Immature natural killer cell (primary cell): ENCODE measurements around the gene SWAP70. TPM values are rescaled to one million over a fixed set of nuclear protein-coding genes. Genes with fewer than 3 reads are reported as not detected.

Experiments used
- DNase-seq, 3 donors: peaks; one replicate each; pipeline ENCODE4 v3.0.0; 2022; ENCODE audit warnings: mixed read lengths in 1 of 3
- H3K27ac Mint-ChIP-seq, 6 donors: one replicate each; pipeline ENCODE4 v1.8.0; 2020; ENCODE audit warnings: mixed read lengths in 6 of 6, mild to moderate bottlenecking in 5 of 6, inconsistent platforms in 4 of 6, moderate library complexity in 3 of 6
- H3K27me3 Mint-ChIP-seq, 3 donors: one replicate each; pipeline ENCODE4 v1.8.0; 2020 to 2021; ENCODE audit warnings: low read depth in 3 of 3, mild to moderate bottlenecking in 3 of 3, mixed read lengths in 3 of 3, moderate library complexity in 3 of 3, inconsistent platforms in 1 of 3
- H3K36me3 Mint-ChIP-seq, 3 donors: one replicate each; pipeline ENCODE4 v1.8.0; 2020; ENCODE audit warnings: mixed read lengths in 3 of 3, inconsistent platforms in 2 of 3, mild to moderate bottlenecking in 2 of 3
- H3K4me1 Mint-ChIP-seq, 2 donors: one replicate each; pipeline ENCODE4 v1.8.0; 2020; ENCODE audit warnings: inconsistent platforms in 2 of 2, mild to moderate bottlenecking in 2 of 2, mixed read lengths in 2 of 2, moderate library complexity in 1 of 2
- H3K4me3 Mint-ChIP-seq, 5 donors: one replicate each; pipeline ENCODE4 v1.8.0; 2020; ENCODE audit warnings: mild to moderate bottlenecking in 5 of 5, mixed read lengths in 5 of 5, inconsistent platforms in 3 of 5, moderate library complexity in 3 of 5
- H3K9me3 Mint-ChIP-seq, 6 donors: one replicate each; pipeline ENCODE4 v1.8.0; 2020; ENCODE audit warnings: mild to moderate bottlenecking in 6 of 6, mixed read lengths in 6 of 6, inconsistent platforms in 4 of 6, moderate library complexity in 3 of 6
- polyA plus RNA-seq, 3 donors: library from polyadenylated mRNA; unstranded; fragments of 300-500 nt; fragmentation: Illumina TruSeq; gene quantifications; one replicate each; pipeline ENCODE4 v1.2.3, GENCODE V29; 2021

Gene SWAP70
- polyA plus RNA-seq, 3 donors from 2014 or later, result 2.4 to 12.3 (median 9.8) TPM

DNA sequence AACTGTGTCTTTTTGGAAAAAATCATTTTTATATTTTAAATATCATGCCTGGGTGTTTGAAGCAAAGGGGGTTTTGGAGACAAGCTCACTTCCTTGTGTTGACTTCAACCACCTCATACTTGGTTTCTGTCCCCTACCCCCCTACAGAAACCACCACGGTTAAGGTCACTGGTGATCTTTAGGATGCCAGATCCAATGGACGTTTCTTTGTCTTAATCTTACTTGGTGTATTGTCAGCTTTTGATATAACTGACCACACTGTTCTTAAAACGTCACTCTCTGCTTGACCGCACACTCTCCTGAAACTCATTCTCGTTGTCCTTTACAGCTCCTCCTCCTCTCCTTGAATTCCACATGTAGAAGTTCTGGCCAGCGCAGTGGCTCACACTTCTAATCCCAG lies 34.8 kb upstream of the SWAP70 start:
- Mint-ChIP-seq H3K36me3 (no peaks in the 10 kb centered on the region), H3K9me3 (no peaks in the 10 kb centered on the region), H3K4me3 (no peak overlapping the region), H3K4me1 (peaks cover 6 to 12% of the 10 kb centered on the region in 2 donors), H3K27ac (no peak overlapping the region), H3K27me3 (peaks cover 0 to 6% (median 1%) of the 10 kb centered on the region in 3 donors)
- DNase-seq, result no peak

DNA sequence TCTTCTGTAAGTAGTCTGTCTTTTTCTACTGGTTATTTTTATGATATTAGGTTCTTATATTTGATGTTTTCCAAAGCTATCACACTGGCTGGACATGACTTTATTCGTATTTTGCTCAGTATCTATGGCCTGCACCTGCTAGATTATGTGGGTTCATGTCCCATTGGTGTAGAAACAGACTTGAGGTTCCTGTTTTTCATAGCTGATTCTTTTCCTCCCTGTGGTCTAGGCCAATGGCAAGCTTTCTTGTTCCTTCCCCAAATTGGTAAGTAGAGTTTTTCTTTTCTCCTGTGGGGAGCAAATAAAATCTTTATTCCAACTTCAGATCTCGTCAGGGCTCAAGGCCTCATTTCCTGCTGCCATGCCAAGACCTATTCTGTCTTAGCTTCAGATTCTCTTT lies 30.2 kb upstream of the SWAP70 start:
- no peaks in the 10 kb centered on the region for H3K9me3 Mint-ChIP-seq
- no peaks in the 10 kb centered on the region for H3K36me3 Mint-ChIP-seq
- no peak overlapping the region for H3K4me3 Mint-ChIP-seq
- H3K4me1 Mint-ChIP-seq, result no peaks in the 10 kb centered on the region
- H3K27me3 Mint-ChIP-seq, result peaks cover 0 to 2% (median 0%) of the 10 kb centered on the region in 3 donors
- no peak for DNase-seq
- H3K27ac Mint-ChIP-seq, result no peak overlapping the region

DNA sequence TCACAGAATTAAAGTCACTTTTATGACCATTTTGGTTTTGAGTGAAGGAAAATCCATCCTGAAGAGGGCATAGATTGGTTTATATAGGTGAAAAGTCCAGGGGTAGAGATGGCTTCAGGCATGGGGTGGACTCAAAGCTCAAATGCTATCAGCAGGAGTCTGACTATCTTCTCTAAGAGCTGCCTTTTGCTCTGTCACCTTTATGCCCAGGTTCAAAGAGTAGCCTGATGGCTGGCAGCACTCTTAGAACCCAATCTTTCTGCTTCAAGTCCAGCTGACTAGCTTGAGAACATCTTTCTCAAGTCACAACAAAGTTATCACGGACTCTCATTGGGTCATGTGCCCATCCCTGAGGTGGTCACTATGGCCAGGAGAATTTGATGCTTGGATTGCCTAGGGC lies 27.2 kb upstream of the SWAP70 start:
- Mint-ChIP-seq H3K9me3 (no peaks in the 10 kb centered on the region), H3K27me3 (peaks cover 0 to 2% (median 0%) of the 10 kb centered on the region in 3 donors), H3K36me3 (no peaks in the 10 kb centered on the region), H3K4me3 (no peak overlapping the region), H3K4me1 (peaks cover 0 to 5% of the 10 kb centered on the region in 2 donors), H3K27ac (no peak overlapping the region)
- DNase-seq, result no peak

DNA sequence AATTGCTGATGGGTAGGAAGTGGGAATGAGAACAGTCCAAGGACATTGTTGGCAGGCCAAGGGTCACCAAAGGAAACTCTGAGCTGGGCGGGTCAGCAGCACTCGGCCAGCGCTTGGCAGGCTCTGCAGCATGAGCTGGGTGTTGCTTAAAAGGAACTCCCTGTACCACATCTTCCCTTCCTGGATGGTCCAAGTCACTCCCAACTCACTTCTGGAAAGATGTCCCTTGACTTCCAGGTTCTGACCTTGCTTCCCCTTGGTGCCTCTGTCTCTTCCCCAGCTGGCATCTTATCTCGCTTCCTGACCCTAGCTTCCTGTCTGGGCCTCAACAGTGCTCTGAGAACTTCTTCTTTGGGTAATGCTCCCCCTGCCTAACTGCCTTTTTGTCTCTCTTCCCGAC lies 24.8 kb upstream of the SWAP70 start:
- no peak for DNase-seq
- Mint-ChIP-seq H3K27ac (no peak overlapping the region), H3K9me3 (no peaks in the 10 kb centered on the region), H3K36me3 (no peaks in the 10 kb centered on the region), H3K27me3 (peaks cover 0 to 4% (median 3%) of the 10 kb centered on the region in 3 donors), H3K4me3 (no peak overlapping the region), H3K4me1 (peaks cover 0 to 5% of the 10 kb centered on the region in 2 donors)

DNA sequence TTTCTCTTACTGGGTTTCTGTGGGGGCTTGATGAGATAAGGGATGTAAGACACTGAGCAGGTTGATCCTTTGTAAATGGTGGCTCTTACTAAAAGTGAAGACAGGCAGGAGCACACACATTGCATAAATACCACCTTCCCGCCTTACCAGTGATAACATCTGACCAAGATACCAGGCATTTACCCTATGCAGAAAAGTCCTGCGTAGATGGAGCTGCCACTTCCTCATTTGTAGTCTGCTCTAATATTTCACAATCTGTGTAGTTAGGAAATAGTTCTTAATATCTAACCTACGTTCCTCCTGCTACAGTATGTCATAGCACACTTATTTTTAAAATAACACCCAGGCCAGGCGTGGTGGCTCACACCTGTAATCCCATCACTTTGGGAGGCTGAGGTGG lies 23.9 kb upstream of the SWAP70 start:
- H3K36me3 Mint-ChIP-seq, result no peaks in the 10 kb centered on the region
- H3K27me3 Mint-ChIP-seq, result peaks cover 0 to 3% (median 3%) of the 10 kb centered on the region in 3 donors
- no peak for DNase-seq
- no peak overlapping the region for H3K27ac Mint-ChIP-seq
- no peak overlapping the region for H3K4me3 Mint-ChIP-seq
- H3K9me3 Mint-ChIP-seq, result no peaks in the 10 kb centered on the region
- H3K4me1 Mint-ChIP-seq, result peaks cover 0 to 5% of the 10 kb centered on the region in 2 donors

DNA sequence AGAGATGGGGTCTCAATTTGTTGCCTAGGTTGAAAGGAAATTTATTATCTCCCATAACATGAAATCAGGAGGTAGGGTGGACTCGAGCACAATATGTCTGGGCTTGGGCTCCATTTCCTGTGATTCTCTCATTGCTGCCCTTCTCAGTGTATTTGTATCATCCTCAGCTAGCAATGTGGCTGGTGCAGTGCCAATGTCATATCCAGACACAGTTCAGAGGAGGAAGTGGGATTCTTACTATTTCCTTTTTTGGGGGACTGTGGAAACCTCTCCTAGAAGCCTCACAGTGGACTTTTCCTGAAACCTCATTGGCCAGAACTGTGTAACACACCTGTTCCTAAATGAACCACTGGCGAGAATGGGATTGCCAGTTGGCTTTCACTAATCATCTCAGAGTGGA lies 21.0 kb upstream of the SWAP70 start:
- Mint-ChIP-seq H3K36me3 (no peaks in the 10 kb centered on the region), H3K27ac (no peak overlapping the region), H3K4me1 (peaks cover 0 to 5% of the 10 kb centered on the region in 2 donors), H3K4me3 (no peak overlapping the region), H3K9me3 (no peaks in the 10 kb centered on the region), H3K27me3 (peaks cover 0 to 5% (median 5%) of the 10 kb centered on the region in 3 donors)
- no peak for DNase-seq

DNA sequence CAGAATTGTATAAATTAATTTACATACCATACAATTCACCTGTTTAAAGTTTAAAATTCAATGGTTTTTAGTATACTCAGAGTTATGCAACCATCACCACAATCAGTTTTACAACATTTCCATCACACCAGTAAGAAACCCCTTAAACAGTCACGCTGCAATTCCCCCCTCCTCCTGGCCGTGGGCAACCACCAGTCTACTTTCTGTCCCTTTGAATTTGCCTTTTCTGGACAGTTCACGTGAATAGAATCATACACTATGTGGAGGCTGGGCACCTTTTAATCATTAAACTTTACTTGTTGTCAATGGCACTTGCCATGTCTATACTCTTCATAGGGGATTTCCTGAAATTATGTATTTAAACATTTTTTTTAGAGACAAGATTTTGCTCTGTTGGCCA lies 20.1 kb upstream of the SWAP70 start:
- peaks cover 0 to 5% of the 10 kb centered on the region in 2 donors for H3K4me1 Mint-ChIP-seq
- H3K36me3 Mint-ChIP-seq, result no peaks in the 10 kb centered on the region
- H3K27ac Mint-ChIP-seq, result no peak overlapping the region

DNA sequence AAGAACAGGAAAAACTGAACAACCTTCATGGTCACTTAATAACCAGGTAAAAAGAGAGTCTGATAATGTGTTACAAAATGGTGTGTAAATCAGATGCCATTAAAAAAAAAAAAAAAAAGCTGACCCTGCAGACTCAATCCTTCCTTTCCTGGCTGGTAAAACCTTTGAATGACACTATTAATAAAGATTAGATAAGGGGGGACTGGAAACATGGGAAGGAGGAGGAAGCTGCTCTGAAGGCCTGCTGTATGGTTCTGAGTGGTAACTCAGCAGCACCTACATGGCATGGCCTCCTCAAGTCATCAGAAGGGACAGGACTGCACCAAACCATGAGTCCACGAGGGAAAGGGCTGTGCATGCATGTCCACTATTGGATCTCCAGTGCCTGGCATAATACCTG lies 18.0 kb upstream of the SWAP70 start:
- H3K9me3 Mint-ChIP-seq, result peaks cover 0 to 2% (median 0%) of the 10 kb centered on the region in 6 donors
- DNase-seq, result no peak
- H3K27me3 Mint-ChIP-seq, result peaks cover 0 to 5% (median 5%) of the 10 kb centered on the region in 3 donors
- no peak overlapping the region for H3K27ac Mint-ChIP-seq
- H3K4me1 Mint-ChIP-seq, result no peaks in the 10 kb centered on the region
- no peaks in the 10 kb centered on the region for H3K36me3 Mint-ChIP-seq
- no peak overlapping the region for H3K4me3 Mint-ChIP-seq

More for the DNA sequence above, 20.1 kb upstream of the SWAP70 start:
- Mint-ChIP-seq H3K27me3 (peaks cover 0 to 5% (median 5%) of the 10 kb centered on the region in 3 donors), H3K9me3 (peaks cover 0 to under 1% (median 0%) of the 10 kb centered on the region in 6 donors), H3K4me3 (no peak overlapping the region)
- no peak for DNase-seq

DNA sequence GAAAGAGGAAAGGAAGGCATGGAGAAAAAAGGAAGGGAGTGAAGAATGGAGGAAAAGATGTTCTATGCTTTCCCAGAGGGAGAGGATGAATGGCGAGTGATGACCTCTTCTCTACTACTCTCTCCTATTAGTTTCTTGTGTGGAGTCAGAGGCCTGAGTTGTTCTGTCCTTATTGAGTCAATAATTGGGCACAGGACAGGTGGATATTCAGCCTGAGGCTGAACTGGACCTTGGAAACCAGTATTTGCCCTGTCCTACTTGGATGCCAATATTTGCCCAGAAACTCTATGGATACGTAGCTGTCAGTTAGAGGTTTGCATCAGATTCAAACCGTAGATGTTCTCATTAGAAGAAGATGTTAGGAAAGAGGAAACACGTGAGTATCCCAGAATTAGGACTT lies 17.6 kb upstream of the SWAP70 start:
- peaks cover 0 to 2% (median 0%) of the 10 kb centered on the region in 6 donors for H3K9me3 Mint-ChIP-seq
- no peak for DNase-seq
- peaks cover 0 to 5% (median 5%) of the 10 kb centered on the region in 3 donors for H3K27me3 Mint-ChIP-seq
- no peaks in the 10 kb centered on the region for H3K4me1 Mint-ChIP-seq
- no peak overlapping the region for H3K4me3 Mint-ChIP-seq
- no peak overlapping the region for H3K27ac Mint-ChIP-seq
- no peaks in the 10 kb centered on the region for H3K36me3 Mint-ChIP-seq

DNA sequence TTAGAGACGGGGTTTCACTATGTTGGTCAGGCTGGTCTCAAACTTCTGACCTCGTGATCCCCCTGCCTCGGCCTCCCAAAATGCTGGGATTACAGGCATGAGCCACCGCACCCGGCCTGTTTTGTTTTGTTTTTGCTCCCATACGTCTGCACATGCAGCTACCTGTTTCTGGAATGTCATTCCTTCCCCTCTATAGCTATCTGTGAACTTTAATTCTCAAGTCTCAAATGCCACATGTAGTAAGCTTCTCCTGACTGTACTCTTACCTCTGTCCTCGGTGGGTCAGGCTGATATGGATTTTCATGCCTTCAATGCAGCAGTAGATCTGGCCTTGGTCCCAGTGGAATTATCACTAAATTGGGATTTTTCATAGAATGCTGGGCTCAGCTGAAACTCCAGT lies 12.4 kb upstream of the SWAP70 start:
- Mint-ChIP-seq H3K4me1 (no peaks in the 10 kb centered on the region), H3K27me3 (peaks cover 3 to 6% (median 4%) of the 10 kb centered on the region in 3 donors), H3K9me3 (peaks cover 0 to 2% (median 0%) of the 10 kb centered on the region in 6 donors), H3K27ac (no peak overlapping the region), H3K36me3 (peaks cover 0 to 6% (median 0%) of the 10 kb centered on the region in 3 donors), H3K4me3 (no peak overlapping the region)
- DNase-seq, result no peak

DNA sequence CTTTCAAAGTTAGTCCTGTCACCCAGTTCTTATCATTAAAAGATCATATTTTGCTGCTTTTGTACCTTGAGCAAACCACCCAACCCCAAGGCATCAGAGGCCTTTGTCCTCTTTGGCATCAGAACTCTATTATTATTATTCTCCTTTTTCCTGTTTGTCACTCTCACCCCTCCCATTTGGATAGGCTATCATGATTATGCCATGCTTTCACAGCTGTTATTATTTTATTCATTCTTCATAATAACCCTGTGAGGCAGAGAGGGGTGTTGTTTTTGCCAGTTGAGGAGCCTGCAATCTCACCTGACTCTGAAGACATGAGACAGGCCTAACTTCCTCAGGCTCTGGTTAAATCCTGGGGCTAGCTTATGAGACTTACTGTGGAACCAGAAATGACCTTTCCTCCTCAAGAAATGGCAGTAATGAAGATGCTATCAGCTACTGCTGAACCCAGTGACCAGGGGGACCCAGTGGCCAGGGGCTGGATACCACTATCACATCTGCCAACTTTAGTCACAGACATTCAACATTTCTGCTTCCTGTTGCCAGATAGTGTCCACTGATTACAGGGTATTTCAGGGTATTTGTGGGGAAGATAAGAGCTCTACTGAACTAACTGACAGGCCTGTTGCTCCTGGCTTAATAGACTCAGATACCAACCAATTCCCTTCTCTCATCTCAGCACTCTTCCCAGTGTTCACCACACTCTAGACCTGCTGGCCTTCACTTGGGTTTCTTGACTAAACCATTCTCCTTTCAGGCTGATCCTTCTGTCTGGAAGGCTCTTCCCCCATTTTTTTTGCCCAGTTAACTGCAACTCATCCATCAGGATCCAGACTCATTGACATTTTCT lies 11.8 kb upstream of the SWAP70 start:
- peaks cover 3 to 8% (median 4%) of the 10 kb centered on the region in 3 donors for H3K27me3 Mint-ChIP-seq
- peaks cover 0 to 2% (median 0%) of the 10 kb centered on the region in 6 donors for H3K9me3 Mint-ChIP-seq
- no peak overlapping the region for H3K27ac Mint-ChIP-seq
- no peak for DNase-seq
- peaks cover 0 to 6% (median 0%) of the 10 kb centered on the region in 3 donors for H3K36me3 Mint-ChIP-seq
- H3K4me1 Mint-ChIP-seq, result no peaks in the 10 kb centered on the region
- H3K4me3 Mint-ChIP-seq, result no peak overlapping the region

DNA sequence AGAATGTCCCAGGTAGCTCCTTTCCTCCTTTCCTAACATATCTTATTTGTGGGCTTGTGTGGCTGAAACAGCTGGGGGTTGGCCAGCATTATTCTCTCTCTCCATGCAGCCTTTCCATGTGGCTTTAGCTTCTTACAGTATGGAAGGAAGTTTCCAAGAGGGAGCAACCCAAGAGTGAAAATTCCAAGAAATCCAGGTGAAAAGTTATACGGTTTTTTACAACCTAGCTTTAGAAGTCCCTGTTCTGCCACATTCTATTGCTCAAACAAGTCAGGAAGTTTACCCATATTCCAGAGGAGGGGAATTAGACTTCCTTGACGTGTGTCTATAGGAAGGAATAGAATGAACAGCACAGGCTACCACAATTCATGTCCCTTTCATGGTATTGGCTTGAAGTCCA lies 10.0 kb upstream of the SWAP70 start:
- Mint-ChIP-seq H3K27ac (no peak overlapping the region), H3K4me3 (no peak overlapping the region), H3K9me3 (peaks cover 0 to under 1% (median 0%) of the 10 kb centered on the region in 6 donors), H3K36me3 (peaks cover 0 to 6% (median 0%) of the 10 kb centered on the region in 3 donors), H3K4me1 (no peaks in the 10 kb centered on the region), H3K27me3 (peaks cover 2 to 12% (median 3%) of the 10 kb centered on the region in 3 donors)
- DNase-seq, result no peak

DNA sequence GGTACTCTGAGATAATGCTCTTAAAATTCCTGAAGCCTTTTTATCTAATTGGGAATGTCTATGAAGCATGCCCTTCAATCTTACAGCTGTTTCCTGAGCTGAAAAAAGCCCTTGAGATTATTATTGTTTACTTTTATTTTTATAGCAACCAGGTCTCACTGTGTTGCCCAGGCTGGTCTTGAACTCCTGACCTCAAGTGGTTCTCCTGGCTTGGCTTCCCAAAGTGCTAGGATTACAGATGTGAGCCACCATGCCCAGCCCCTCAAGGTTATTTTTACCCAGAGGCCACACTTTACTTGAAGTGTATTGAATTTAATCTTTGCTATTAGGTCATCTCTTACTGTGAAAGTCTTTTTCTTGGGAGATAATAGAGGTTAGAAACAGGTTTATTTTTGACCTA lies 7.0 kb upstream of the SWAP70 start:
- Mint-ChIP-seq H3K4me3 (no peak overlapping the region), H3K27me3 (peaks cover under 1 to 11% (median 2%) of the 10 kb centered on the region in 3 donors), H3K9me3 (no peaks in the 10 kb centered on the region), H3K27ac (no peak overlapping the region), H3K4me1 (no peaks in the 10 kb centered on the region), H3K36me3 (peaks cover 0 to 3% (median 0%) of the 10 kb centered on the region in 3 donors)
- no peak for DNase-seq

DNA sequence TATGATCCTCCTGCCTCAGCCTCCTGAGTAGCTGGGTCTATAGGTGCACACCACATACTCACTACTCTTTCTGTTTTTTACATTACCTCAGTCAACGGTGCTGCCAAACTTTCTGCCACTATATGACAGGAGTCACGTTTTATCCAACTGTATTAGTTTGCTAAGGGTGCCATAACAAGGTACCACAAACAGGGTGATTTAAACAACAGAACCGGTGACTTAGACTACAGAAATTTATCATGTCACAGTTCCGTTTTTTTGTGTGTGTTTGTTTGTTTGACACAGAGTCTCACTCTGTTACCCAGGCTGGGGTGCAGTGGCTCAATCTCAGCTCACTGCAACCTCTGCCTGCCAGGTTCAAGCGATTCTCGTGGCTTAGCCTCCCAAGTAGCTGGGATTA lies 6.3 kb upstream of the SWAP70 start:
- peaks cover 2 to 9% (median 4%) of the 10 kb centered on the region in 3 donors for H3K27me3 Mint-ChIP-seq
- H3K27ac Mint-ChIP-seq, result no peak overlapping the region
- H3K36me3 Mint-ChIP-seq, result peaks cover 0 to 1% (median 0%) of the 10 kb centered on the region in 3 donors
- H3K4me1 Mint-ChIP-seq, result peaks cover under 1 to 4% of the 10 kb centered on the region in 2 donors
- H3K9me3 Mint-ChIP-seq, result no peaks in the 10 kb centered on the region
- no peak for DNase-seq
- no peak overlapping the region for H3K4me3 Mint-ChIP-seq
